Islet precursor cell (in vitro differentiated cells): Measurements from ENCODE around the gene SELENOM.

ENCODE experiments used
- DNase-seq: peaks from one replicate; pipeline ENCODE4 v3.0.0-alpha.2; 2018

Gene SELENOM

GRCh38 chr22:31107178-31107893, at the start of gene SELENOM:
Gene SELENOM, minus strand, starts transcription at chr22:31107568. Its CDS starts 63 bp downstream, at chr22:31107505.
- DNase-seq = peak; percentile 99

- no peak for DNase-seq
These were observed 48.1 kb upstream of the SELENOM start for GRCh38 chr22:31155422-31155821.

- DNase-seq = no peak
These were observed 47.6 kb upstream of the SELENOM start for GRCh38 chr22:31154975-31155374.

- DNase-seq = no peak
These were observed 46.0 kb upstream of the SELENOM start for GRCh38 chr22:31153357-31153756.

GRCh38 chr22:31151872-31152271, 44.5 kb upstream of the SELENOM start:
- DNase-seq = no peak

- no peak for DNase-seq
These were observed 43.2 kb upstream of the SELENOM start for GRCh38 chr22:31150615-31151014.

- DNase-seq = peak; percentile 92
These were observed 41.7 kb upstream of the SELENOM start for GRCh38 chr22:31148953-31149627.

- no peak for DNase-seq
These were observed 41.1 kb upstream of the SELENOM start for GRCh38 chr22:31148488-31148887.

- no peak for DNase-seq
These were observed 36.9 kb upstream of the SELENOM start for GRCh38 chr22:31144223-31144622.

- DNase-seq = no peak
These were observed 36.2 kb upstream of the SELENOM start for GRCh38 chr22:31143537-31143936.

- DNase-seq = no peak
These were observed 35.7 kb upstream of the SELENOM start for GRCh38 chr22:31143038-31143437.

- DNase-seq = no peak
These were observed 34.9 kb upstream of the SELENOM start for GRCh38 chr22:31142285-31142684.

GRCh38 chr22:31141551-31141950, 34.2 kb upstream of the SELENOM start:
- DNase-seq = no peak

- peak; percentile 48 for DNase-seq
These were observed 33.4 kb upstream of the SELENOM start for GRCh38 chr22:31140746-31141145.

- DNase-seq = peak; percentile 94
These were observed 32.7 kb upstream of the SELENOM start, which contains the start of gene PLA2G3 for GRCh38 chr22:31139866-31140716. Gene PLA2G3, minus strand, starts transcription at chr22:31140508. Its CDS starts 154 bp downstream, at chr22:31140354.

- DNase-seq = no peak
These were observed 31.7 kb upstream of the SELENOM start for GRCh38 chr22:31139066-31139465.

- no peak for DNase-seq
These were observed 30.8 kb upstream of the SELENOM start for GRCh38 chr22:31138126-31138525.

GRCh38 chr22:31137721-31138120, 30.4 kb upstream of the SELENOM start:
- DNase-seq = no peak

GRCh38 chr22:31136711-31137110, 29.3 kb upstream of the SELENOM start:
- peak; percentile 45 for DNase-seq

GRCh38 chr22:31136155-31136554, 28.8 kb upstream of the SELENOM start:
- DNase-seq = no peak

- no peak for DNase-seq
These were observed 28.3 kb upstream of the SELENOM start for GRCh38 chr22:31135706-31136105.

GRCh38 chr22:31134688-31135087, 27.3 kb upstream of the SELENOM start:
- no peak for DNase-seq

- DNase-seq = peak; percentile 45
These were observed 26.5 kb upstream of the SELENOM start for GRCh38 chr22:31133911-31134310.
